ENCODE results near the gene PRDM16. TPM values are rescaled to one million over a fixed set of nuclear protein-coding genes. Genes with fewer than 3 reads are reported as not detected.

Gene PRDM16
- total RNA-seq, 4 donors from 2014 or later: 5.4 to 13.2 (median 7.7) TPM

- Histone ChIP-seq H3K4me1 (peaks cover 8 to 76% (median 17%) of the 10 kb centered on the region in 4 donors), H3K36me3 (no peaks in the 10 kb centered on the region), H3K27ac (peak overlapping the region in 3 of 4 donors; percentile 90 to 99 (median 98)), H3K9me3 (no peaks in the 10 kb centered on the region), H3K27me3 (no peaks in the 10 kb centered on the region), H3K4me3 (peak overlapping the region in 2 of 4 donors; percentile 94 to 97)
- peak in 1 of 2 donors; percentile 48 for TF ChIP-seq POLR2A (IDR thresholded peaks at IDR 0.05)
- no peak for TF ChIP-seq CTCF (IDR thresholded peaks at IDR 0.05)
- no peak for DNase-seq
These were observed 388.2 kb downstream of the PRDM16 start for GRCh38 chr1:3456964-3457909.

- Histone ChIP-seq H3K36me3 (peaks cover 0 to 4% (median 0%) of the 10 kb centered on the region in 3 donors), H3K4me3 (peak overlapping the region in 1 of 4 donors; percentile 94), H3K9me3 (no peaks in the 10 kb centered on the region), H3K4me1 (peaks cover 8 to 75% (median 17%) of the 10 kb centered on the region in 4 donors), H3K27ac (peak overlapping the region in 3 of 4 donors; percentile 83 to 99 (median 98)), H3K27me3 (no peaks in the 10 kb centered on the region)
- DNase-seq: peak in 1 of 3 donors; percentile 72
- no peak for TF ChIP-seq POLR2A (IDR thresholded peaks at IDR 0.05)
- no peak for TF ChIP-seq CTCF (IDR thresholded peaks at IDR 0.05)
These were observed 389.2 kb downstream of the PRDM16 start for GRCh38 chr1:3457910-3458883.

GRCh38 chr1:3459051-3459908 lies 390.3 kb downstream of the PRDM16 start:
- Histone ChIP-seq H3K4me1 (peaks cover 0 to 64% (median 14%) of the 10 kb centered on the region in 4 donors), H3K36me3 (peaks cover 0 to 15% (median 0%) of the 10 kb centered on the region in 3 donors), H3K4me3 (peak overlapping the region in 2 of 4 donors; percentile 4 to 10), H3K9me3 (no peaks in the 10 kb centered on the region), H3K27ac (peak overlapping the region in 3 of 4 donors; percentile 83 to 99 (median 98)), H3K27me3 (no peaks in the 10 kb centered on the region)
- TF ChIP-seq CTCF (IDR thresholded peaks at IDR 0.05) (no peak), POLR2A (IDR thresholded peaks at IDR 0.05) (no peak)
- DNase-seq: peak in 1 of 3 donors; percentile 50

- no peak for TF ChIP-seq CTCF (IDR thresholded peaks at IDR 0.05)
- TF ChIP-seq POLR2A (IDR thresholded peaks at IDR 0.05): peak; percentile 42 to 77
- no peaks in the 10 kb centered on the region for H3K27me3 ChIP-seq
- peaks cover 0 to 58% (median 9%) of the 10 kb centered on the region in 4 donors for H3K4me1 ChIP-seq
- H3K4me3 ChIP-seq: peak overlapping the region in 2 of 4 donors; percentile 33 to 42
- no peaks in the 10 kb centered on the region for H3K9me3 ChIP-seq
- peaks cover 0 to 23% (median 0%) of the 10 kb centered on the region in 3 donors for H3K36me3 ChIP-seq
- peak in 2 of 3 donors; percentile 91 to 92 for DNase-seq
- peak overlapping the region in 3 of 4 donors; percentile 83 to 99 (median 98) for H3K27ac ChIP-seq
These were observed 391.1 kb downstream of the PRDM16 start for GRCh38 chr1:3459940-3460671.
